PC-3 (cell line): ENCODE results near the gene PRELID2.

ENCODE experiments used
- CTCF ChIP-seq: fragments of 300-600 bp; sonication (generic); conservative IDR thresholded peaks from 2 replicates; pipeline ENCODE4 v1.5.1; 2017; ENCODE audit warnings: antibody characterized with exemption, low read depth, mild to moderate bottlenecking, low read length
- EZH2phosphoT487 ChIP-seq: fragments of 300-600 bp; sonication (generic); IDR thresholded peaks from 2 replicates; pipeline ENCODE4 v1.6.1; 2018; ENCODE audit warnings: mild to moderate bottlenecking, antibody characterized with exemption, low read length, borderline replicate concordance

GRCh38 chr5:145826895-145827674 lies 8.1 kb downstream of the PRELID2 start:
- TF ChIP-seq CTCF: no peak
- no peak for TF ChIP-seq EZH2phosphoT487
